HG02798 (cell line): Measurements from ENCODE around the gene SETBP1.
A peak's percentile ranks its signal among the peaks of the same experiment; 100 is the strongest.

ENCODE experiments used
- ATAC-seq: cut with Tn5 transposase; IDR thresholded peaks from one replicate; pipeline ENCODE4 v1.9.1; 2021; ENCODE audit warnings: mild to moderate bottlenecking; ENCODE audit not compliant: unreplicated experiment, poor library complexity

SETBP1 gene

DNA sequence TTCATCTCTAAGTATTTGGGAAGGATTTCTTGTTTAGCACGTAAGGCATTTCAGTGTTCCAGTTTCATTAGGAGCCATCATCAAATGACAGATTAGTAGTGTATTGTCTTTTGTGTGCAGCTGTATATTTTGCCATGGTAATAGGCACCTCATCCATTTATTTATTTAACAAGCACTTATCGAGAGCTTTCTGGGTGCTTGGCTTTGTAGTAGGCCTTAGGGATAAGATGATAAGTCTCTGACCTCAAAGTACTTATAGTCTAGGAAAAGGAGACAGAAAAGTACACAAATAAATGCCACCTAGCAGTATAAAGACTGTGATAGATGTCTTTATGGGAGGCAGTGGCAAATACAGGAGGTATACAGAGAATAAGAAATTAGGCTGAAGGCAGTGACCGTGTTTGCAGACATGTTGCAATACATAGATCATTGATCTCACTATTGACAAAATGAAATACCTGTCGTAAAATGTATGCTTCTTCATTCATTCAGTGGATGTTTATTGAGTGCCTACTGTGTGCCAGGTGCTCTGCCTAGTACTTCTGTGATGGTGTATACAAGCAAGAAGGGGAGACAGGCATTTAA, 265.9 kb downstream of the SETBP1 start:
- ATAC-seq: no peak

DNA sequence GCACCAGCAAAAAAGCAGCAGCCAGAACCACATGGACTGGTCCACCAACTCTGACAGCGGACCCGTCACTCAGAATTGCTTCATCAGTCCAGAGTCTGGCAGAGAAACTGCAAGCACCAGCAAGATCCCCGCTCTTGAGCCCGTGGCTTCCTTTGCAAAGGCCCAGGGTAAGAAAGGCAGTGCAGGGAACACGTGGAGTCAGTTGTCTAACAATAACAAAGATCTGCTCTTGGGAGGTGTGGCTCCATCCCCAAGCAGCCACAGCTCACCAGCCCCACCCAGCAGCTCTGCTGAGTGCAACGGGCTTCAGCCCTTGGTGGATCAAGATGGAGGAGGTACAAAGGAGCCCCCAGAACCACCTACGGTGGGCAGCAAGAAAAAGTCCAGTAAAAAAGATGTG, 269.3 kb downstream of the SETBP1 start:
- no peak for ATAC-seq

DNA sequence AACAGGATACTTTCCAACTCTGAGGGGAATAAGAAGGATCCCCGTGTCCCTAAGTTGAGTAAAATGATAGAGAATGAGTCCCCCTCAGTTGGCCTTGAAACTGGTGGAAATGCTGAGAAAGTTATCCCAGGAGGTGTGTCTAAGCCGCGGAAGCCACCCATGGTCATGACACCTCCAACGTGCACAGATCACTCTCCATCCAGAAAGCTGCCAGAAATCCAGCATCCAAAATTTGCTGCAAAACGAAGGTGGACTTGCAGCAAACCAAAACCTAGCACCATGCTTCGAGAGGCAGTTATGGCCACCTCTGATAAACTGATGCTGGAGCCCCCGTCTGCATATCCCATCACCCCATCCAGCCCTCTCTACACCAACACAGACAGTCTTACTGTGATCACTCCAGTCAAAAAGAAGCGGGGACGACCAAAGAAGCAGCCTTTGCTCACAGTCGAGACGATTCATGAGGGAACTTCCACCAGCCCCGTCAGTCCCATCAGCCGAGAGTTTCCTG, 270.1 kb downstream of the SETBP1 start:
- no peak for ATAC-seq

DNA sequence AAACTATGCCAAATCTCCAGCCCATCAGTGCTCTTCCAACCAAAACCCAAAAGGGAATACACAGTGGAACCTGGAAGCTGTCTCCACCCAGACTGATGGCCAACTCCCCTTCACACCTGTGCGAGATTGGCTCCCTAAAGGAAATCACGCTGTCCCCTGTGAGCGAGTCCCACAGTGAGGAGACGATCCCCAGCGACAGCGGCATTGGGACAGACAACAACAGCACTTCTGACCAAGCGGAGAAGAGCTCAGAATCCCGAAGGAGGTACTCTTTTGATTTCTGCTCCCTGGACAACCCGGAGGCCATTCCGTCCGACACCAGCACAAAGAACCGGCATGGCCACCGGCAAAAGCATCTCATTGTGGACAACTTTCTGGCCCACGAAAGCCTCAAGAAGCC, 271.1 kb downstream of the SETBP1 start:
- ATAC-seq: no peak

DNA sequence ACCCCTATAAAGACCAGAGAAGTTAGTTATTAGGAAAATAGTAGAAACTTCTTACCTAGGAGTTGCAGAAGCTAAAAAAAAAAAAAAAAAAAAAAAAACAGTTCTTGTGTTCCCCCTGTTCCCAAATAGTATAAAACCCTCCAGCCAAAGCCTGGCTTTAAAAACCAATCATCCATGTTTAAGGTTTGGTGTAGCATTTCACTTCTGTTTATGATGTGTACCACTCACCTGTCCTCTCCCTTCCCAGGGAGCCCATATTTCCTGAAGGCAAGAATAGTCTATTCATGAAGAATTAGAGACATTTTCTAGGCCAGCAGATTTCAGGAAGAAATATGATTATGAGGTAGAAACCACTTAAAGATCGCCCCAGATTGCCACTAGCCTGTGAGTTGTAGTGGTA, 273.6 kb downstream of the SETBP1 start:
- ATAC-seq: no peak

DNA sequence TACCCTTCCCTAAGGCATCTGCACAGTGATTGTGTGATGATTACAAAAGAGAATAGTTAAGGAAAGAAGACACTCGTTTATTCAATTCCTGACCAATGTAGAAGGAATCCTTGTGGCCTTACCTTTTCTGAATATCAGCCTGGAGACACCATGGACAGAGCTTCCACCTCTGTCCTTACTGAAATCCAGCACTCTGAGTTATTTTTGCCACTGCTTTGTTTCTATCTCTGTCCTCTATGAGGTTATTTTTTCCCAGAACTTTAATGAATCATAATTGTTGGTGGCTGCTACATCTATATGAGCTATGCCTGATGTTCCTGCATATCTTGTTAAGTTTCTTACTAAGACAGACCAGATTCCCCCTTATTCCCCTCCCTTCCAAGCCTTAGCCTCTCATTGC, 275.1 kb downstream of the SETBP1 start:
- ATAC-seq: no peak

DNA sequence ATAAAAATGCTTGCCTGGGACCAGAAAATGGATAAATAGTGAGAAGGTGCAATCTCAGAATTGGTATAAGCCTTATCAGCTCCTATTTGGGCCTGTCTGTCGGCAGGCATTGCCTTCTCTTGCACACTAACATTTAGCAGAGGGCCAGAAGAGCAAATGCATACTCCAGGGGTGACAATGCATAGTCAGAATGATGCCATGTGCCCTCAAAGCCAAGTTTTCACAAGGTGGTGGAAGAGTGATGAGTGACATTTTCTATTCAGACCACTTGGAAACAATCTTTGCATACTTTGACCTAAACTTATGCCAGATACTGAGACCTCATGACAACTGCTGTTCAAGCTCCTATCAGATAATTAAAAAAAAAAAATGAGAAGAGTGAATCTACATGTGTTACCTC, 276.3 kb downstream of the SETBP1 start:
- ATAC-seq: no peak

DNA sequence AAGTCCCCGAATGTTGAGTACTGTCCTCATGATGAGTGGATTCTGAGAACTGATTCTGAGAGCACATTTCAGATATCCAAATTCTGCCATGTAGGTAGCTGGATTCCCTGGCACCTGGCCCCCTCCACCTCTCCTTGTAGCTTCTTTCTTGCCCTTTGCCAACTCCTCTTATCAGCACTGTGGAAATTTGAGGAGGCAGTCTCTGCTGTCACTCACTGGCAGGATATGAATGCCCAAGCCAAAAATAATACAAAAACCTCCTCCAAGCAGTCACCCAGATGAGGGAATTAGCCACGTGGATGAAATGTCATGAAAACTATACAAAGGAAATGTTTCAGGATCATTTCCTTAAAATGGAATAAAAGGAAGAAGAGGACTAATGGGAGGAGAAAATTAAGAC, 276.8 kb downstream of the SETBP1 start:
- no peak for ATAC-seq

DNA sequence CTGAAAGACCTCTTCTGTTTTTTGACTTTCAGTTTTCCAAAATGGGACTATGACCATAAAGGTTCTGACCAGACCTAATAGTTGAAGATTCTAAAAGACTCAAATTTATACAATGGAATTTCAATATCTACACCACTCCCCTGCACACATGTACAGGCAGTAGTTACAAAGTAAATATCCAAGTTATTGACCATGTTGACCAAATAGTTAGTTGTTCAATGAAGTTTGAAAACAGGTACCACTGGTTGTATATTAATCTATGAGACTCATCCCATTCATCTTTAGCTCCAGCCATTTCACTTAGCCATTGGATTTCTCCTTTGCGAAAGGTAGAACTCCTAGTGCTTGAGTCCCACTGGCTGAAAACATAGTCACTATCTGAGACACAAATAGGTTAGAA, 277.4 kb downstream of the SETBP1 start:
- ATAC-seq: no peak

DNA sequence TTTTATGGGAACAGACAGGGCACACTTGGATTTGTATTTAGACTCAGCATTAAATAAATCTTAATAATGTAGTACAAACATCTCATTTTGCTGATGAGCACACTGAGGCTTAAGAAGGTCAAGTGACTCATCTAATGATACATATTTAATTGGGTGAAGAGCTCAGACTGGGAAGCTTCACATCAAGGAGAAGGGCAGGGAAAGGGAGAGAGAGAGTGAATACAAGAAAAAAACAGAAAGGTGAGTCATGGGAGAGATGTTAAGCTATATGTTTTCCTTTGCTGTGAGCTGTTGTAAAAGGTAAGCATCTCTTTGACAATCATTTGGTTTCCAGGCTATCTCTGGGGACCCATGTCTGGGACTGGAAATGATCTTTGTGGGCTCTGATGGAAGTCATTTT, 277.8 kb downstream of the SETBP1 start:
- ATAC-seq: no peak

DNA sequence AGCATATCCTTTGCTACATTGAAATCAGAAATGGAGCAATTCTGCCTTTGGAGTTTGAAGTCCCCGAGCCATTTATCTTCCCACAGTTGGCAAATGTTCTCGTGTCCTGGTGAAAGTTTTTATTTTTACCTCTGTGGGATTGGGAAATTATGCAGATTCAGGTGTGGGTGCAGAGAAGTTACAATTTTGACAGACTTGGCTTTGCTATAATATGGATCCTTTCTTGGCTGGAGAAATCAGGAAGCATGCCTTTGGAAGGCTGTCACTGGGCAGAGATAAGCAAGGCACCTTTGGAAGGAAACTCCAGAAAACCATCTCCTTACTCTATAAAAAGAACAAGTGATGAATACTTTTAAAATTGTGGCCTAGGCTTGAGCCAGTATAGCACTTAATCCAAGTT, 278.3 kb downstream of the SETBP1 start:
- no peak for ATAC-seq

DNA sequence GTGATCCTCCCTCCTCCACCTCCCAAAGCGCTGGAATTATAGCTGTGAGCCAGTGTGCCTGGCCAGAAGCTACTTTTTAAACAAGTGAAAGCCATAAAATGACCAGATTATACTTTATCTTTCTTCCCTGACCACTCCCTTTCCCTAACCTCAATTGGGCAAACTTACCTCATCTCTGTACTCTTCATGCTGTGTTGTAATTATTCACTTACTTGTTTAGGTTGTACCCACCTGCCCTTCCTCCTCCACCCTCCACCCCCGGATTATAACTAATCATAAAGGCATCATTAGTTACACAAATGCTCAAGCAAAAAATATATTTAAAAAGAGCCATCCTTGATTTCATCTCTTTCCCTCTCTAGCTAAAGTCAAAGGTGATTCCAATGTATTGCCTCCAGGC, 279.9 kb downstream of the SETBP1 start:
- no peak for ATAC-seq

DNA sequence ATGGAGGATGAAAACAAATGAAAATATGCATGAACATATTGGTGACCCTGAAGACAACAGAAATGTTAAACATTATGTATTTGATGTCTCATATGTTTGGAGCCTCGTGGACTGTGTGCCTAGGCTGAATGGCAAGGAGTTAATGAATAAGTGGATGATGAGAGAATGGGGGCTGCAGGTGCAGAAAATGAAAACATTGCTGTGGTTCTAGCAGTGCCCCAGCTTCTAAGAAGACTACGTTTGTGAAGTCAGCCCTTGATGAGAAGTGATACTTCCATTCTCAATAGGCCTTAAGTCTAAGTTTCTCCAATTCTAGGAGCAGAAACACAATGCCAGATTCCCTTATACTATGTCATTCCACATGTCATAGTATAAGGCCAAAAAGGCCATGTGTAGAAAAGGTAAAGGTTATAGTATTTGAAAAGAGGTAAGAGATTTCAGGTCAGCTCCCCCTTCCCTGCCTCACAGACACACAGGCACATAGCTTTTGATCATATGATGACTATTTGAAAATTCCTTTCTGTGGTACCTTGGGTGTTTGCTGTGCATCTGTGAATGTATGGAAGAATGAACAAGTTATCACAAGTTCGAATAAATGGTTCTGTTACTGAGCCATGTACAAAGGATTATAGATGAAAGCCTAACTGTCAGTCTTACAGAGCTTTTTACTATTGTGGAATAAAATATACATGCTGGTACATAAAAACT, 280.8 kb downstream of the SETBP1 start:
- ATAC-seq: peak; percentile 78

DNA sequence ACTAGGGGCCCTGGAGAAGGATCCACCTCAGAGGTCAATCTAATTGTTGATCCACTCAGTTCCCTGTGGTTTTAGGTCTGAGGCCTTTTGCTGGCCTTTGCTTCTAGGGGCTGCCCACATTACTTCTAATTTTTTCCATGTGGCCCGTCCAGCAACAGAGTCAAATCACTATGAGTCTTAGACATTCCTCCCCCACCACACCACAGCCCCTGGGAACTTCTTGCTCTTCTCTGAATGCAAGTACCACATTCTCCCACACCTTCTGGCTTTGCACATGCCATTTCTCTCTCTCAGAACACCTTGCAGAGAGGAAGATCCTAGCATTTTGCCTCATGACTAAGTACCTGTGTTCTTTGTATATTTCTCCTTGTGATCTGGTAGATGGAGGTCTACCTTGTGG, 286.9 kb downstream of the SETBP1 start:
- no peak for ATAC-seq

DNA sequence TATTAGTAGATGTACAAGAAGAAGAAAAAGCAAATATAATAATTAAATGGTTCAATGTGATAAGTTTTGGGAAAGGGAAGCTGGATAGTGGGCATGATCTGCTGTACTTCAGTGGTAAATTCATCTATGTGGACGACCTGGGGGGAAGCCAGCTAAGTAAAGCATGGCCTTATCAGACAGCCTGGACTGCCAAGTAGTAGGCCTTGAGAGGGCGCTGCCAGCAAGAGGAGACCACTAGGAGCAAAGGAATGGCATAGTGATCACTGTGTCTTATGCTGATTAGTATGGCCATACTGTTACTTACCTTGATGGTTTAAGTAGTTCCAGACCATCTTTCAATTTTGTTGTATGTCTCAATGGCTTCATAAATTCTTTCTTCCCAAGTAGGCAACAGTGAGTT, 287.6 kb downstream of the SETBP1 start:
- no peak for ATAC-seq

DNA sequence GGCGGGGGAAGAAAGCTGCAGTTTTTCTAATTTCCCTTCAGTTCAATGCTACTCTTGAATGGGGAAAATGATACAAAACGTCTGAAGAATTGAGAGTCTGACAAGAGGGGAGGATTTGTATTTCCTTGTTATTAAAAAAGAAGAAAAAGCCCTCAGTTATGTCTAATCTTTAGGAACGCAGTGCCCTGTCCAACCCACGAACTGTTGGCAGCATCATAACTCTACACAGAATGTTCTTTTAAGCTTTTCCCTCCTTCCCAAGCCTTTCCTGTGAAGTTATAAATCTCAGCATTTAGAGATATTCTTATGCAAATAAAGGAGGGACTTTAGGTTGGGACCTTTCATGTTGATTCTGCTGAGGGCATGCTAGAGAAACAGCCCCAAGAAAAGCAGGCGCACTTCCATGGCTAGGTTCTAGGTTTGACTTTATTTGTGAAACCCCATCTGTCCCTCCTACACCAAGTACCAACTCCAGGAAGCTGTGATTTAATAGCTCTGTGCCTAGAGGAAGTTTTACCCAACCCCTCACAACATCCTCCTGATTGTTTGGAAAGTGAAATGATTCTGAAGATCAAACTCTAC, 288.6 kb downstream of the SETBP1 start:
- no peak for ATAC-seq

DNA sequence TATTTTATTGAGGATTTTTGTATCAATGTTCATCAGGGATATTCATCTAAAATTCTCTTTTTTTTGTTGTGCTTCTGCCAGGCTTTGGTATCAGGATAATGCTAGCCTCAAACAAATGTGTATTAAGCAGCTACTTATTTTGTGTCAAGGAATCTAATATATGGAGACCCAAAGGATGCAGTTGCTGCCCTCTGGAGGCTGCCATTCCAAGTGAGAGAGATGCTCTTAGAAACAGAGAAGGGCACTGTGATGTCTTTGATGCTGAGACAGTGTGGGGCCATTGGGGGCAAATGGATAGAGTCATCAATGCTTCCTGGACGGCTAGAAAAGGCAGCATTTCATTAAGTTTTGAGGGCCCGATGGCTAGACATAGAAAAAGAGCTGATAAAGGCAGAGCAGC, 292.6 kb downstream of the SETBP1 start:
- ATAC-seq: no peak

DNA sequence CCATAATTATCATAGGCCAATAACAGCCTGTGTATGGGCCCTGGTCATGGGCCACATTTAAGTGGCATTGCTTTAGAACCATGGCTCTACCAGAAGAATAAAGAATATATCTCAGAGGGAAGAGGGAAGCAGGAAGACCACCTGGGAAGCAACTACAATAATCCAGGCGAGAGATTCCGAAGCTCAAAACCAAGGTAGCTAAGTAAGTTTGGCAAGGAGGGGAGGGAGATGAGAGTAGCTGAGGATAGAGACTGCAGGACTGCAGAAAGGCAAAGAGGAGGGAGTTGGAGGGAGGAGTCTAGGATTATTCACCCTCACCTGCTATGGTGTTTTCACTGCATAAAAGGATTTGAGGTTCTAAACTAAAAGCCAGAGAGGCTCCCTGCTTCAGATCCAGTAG, 293.5 kb downstream of the SETBP1 start:
- ATAC-seq: no peak

DNA sequence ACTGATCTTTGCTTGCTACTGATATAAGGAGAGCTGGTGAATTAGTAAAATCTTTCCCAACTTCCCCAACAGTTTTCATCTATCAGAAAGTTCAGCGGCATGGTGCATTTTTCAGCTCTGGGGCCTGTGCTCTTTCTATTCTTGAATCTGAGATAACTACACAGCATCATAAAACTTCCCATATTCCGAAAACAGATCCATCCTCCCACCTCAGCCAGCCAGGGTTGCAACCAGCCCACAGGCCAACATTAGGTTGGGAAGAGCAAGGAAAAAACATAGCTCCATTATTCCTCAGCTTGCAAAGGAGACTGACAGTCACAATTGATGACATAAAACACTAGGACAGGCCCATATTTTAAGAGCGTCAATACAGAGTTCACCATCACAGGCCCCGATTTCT, 297.2 kb downstream of the SETBP1 start:
- ATAC-seq: no peak

DNA sequence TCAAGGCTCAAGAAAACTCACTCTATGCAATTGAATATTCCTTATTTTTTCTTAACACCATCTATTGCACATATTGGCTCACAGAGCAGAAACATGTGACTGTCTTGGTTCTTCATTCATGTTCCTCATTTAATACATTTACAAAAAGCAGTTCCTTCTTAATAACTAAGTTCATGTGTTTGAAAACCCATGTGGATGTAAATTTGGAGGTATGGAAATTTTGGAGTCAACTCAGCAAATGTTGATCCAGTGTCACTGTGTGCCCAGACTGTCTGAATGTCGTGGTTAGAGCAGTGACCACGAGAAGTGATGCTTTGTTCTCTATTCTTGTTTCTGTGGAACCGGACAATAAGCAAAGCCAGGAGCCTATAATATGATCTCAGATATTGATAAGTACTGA, 299.1 kb downstream of the SETBP1 start:
- no peak for ATAC-seq

DNA sequence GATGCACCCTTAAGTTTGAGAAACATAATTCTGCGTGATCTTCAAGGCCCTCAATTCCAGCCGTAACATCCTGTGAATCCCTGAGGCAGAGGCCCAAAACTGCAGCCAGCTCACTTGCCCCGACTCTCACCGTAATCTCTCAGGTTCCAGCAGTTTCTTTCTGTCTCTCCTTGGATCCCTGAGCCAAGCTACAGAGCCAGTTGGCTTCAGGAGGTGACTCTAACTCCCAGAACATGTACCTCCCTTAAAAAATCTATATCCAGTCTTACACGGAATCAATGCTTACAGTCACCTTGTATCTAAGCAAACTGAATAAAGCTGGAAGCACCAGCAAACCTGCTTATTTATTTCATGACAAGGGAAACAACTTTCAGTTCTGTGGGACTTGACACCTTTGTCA, 300.4 kb downstream of the SETBP1 start:
- ATAC-seq: no peak

DNA sequence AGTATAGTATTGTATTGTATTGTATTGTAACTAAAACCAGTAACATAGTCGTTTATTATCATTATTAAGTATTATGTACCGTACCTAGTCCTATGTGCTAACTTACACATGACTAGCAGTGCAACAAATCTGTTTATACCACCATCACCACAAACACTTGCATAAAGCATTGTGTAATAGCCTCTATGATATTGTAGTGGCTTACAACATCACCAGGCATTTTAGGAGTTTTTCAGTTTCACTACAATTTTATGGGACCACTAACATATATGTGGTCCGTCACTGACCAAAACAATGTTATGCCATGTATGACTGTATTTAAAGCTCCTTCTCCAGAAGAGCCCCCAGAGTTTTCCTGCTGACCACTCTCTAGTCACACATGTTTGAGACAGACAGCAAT, 306.2 kb downstream of the SETBP1 start:
- no peak for ATAC-seq
